ENCODE data around the gene YWHAG.
"Not testable (repeated sequence)": the region's sequence is repeated elsewhere in the genome, so short reads cannot be mapped to it uniquely, and the experiment has no call there.

Gene YWHAG

DNA sequence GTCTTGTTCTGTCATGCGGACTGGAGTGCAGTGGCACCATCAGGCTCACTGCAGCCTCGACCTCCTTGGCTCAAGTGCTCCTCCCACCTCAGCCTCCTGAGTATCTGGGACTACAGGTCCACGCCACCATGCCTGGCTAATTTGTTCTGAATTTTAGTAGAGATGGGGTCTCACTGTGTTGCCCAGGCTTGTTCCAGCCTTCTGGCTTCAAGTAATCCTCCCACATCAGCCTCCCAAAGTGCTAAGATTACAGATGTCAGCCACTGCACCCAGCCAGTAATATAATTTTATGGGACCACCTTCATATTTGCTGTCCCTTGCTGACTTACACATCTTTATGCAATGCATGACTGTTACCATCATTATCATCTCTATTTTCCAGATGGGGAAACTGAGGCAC lies 57.8 kb downstream of the YWHAG start:
- H3K9ac ChIP-seq (ENCODE audit: insufficient read length, low read depth), result no peak overlapping the region
- no peak overlapping the region for H3K4me3 ChIP-seq (ENCODE audit: insufficient read length, low read depth)
- TF ChIP-seq ZNF274 (IDR thresholded peaks at IDR 0.05; ENCODE audit: low read depth, low read length) (no peak), SUZ12 (IDR thresholded peaks at IDR 0.05; ENCODE audit: extremely low read depth, insufficient read depth, insufficient read length) (no peak), YY1 (IDR thresholded peaks at IDR 0.05; ENCODE audit: insufficient read depth, insufficient read length) (no peak)
- no peaks in the 10 kb centered on the region for H3K4me1 ChIP-seq (ENCODE audit: insufficient read depth, insufficient read length)
- H3K36me3 ChIP-seq (ENCODE audit: insufficient read depth, insufficient read length, low read length), result peaks cover 12% of the 10 kb centered on the region
- no peaks in the 10 kb centered on the region for H3K27me3 ChIP-seq (ENCODE audit: insufficient read depth, insufficient read length)
- DNase-seq (ENCODE audit: low read depth, low spot score), result no peak
- H3K9me3 ChIP-seq (ENCODE audit: insufficient read depth, low read length), result no peaks in the 10 kb centered on the region

DNA sequence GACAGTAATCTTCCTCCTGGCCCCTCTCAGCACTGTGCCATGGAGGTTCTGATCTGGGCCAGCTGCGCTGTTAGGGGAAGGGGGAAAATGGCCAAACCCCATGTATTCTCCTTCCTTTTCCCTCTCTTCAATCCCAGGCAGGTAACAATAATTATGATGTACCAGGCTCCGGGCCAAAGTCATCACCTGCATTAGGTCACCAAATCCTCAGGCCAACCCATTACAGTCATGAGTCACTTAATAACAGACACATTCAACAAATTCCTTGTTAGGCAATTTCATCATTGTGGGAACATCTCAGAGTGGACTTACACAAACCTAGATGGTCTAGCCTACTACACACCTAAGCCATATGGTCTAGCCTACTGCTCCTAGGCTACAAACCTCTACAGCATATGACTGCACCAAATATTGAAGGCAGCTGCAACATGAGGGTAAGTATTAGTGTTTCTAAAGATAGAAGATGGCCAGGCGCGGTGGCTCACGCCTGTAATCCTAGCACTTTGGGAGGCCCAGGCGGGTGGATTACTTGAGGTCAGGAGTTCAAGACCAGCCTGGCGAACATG lies 58.5 kb downstream of the YWHAG start:
- H3K9me3 ChIP-seq (ENCODE audit: insufficient read depth, low read length), result no peaks in the 10 kb centered on the region
- H3K4me3 ChIP-seq (ENCODE audit: insufficient read length, low read depth), result no peak overlapping the region
- no peak for DNase-seq (ENCODE audit: low read depth, low spot score)
- no peaks in the 10 kb centered on the region for H3K4me1 ChIP-seq (ENCODE audit: insufficient read depth, insufficient read length)
- TF ChIP-seq YY1 (IDR thresholded peaks at IDR 0.05; ENCODE audit: insufficient read depth, insufficient read length) (no peak), SUZ12 (IDR thresholded peaks at IDR 0.05; ENCODE audit: extremely low read depth, insufficient read depth, insufficient read length) (no peak), ZNF274 (IDR thresholded peaks at IDR 0.05; ENCODE audit: low read depth, low read length) (no peak)
- no peaks in the 10 kb centered on the region for H3K27me3 ChIP-seq (ENCODE audit: insufficient read depth, insufficient read length)
- peaks cover 12% of the 10 kb centered on the region for H3K36me3 ChIP-seq (ENCODE audit: insufficient read depth, insufficient read length, low read length)
- no peak overlapping the region for H3K9ac ChIP-seq (ENCODE audit: insufficient read length, low read depth)

DNA sequence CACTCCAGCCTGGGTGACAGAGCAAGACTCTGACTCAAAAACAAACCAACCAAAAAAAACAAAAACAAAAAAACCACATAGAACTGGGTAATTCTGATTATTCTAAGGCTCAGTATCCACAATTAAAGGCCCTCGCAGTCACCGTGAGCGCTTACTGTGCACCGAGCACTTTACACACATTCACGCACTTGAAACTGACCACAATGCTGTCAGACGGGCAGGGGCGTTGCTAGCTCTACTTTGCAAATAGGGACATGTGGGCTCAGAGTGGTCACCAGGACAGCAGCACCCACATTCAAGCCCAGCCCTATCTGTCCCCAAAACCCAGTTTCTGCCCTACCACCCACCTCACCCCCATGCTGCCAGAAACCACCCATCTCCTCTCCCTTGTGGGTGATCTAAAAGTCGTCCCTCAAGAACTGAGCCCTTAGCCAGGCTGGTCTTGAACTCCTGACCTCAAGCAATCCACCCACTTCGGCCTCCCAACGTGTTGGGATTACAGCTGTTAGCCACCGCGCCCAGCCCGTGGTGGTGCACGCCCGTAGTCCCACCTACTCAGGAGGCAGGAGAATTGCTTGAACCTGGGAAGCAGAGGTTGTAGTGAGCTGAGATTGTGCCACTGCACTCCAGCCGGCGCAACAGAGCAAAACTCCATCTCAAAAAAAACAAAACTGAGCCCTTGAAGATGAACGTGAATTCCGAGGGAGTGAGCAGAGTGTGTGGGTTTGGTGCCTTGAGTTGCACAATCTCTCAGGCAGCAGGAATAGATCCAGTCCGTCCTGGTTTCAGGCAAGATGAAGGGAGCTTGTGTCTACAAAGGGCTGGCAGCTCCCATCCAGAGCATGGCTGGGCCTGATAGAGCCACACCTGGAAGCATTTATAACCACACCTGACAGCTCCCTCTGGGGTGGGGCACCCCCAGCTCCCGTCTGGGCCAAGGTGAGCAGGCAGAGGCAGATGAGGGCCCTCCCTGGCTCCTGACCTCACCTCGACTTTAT lies 61.7 kb downstream of the YWHAG start:
- no peak overlapping the region for H3K9ac ChIP-seq (ENCODE audit: insufficient read length, low read depth)
- peaks cover 15% of the 10 kb centered on the region for H3K4me1 ChIP-seq (ENCODE audit: insufficient read depth, insufficient read length)
- no peak for TF ChIP-seq SUZ12 (IDR thresholded peaks at IDR 0.05; ENCODE audit: extremely low read depth, insufficient read depth, insufficient read length)
- TF ChIP-seq YY1 (IDR thresholded peaks at IDR 0.05; ENCODE audit: insufficient read depth, insufficient read length), result no peak
- no peak for TF ChIP-seq ZNF274 (IDR thresholded peaks at IDR 0.05; ENCODE audit: low read depth, low read length)

GRCh38 chr7:76294344-76295024 lies 64.3 kb downstream of the YWHAG start:
- Histone ChIP-seq H3K27me3 (ENCODE audit: insufficient read depth, insufficient read length) (no peaks in the 10 kb centered on the region), H3K4me1 (ENCODE audit: insufficient read depth, insufficient read length) (peaks cover 23% of the 10 kb centered on the region), H3K9ac (ENCODE audit: insufficient read length, low read depth) (no peak overlapping the region), H3K9me3 (ENCODE audit: insufficient read depth, low read length) (no peaks in the 10 kb centered on the region), H3K36me3 (ENCODE audit: insufficient read depth, insufficient read length, low read length) (no peaks in the 10 kb centered on the region), H3K4me3 (ENCODE audit: insufficient read length, low read depth) (no peak overlapping the region)
- DNase-seq (ENCODE audit: low read depth, low spot score), result no peak
- TF ChIP-seq YY1 (IDR thresholded peaks at IDR 0.05; ENCODE audit: insufficient read depth, insufficient read length), result no peak
- no peak for TF ChIP-seq SUZ12 (IDR thresholded peaks at IDR 0.05; ENCODE audit: extremely low read depth, insufficient read depth, insufficient read length)
- no peak for TF ChIP-seq ZNF274 (IDR thresholded peaks at IDR 0.05; ENCODE audit: low read depth, low read length)

More for the DNA sequence above, 61.7 kb downstream of the YWHAG start:
- no peaks in the 10 kb centered on the region for H3K9me3 ChIP-seq (ENCODE audit: insufficient read depth, low read length)
- H3K4me3 ChIP-seq (ENCODE audit: insufficient read length, low read depth), result no peak overlapping the region
- H3K36me3 ChIP-seq (ENCODE audit: insufficient read depth, insufficient read length, low read length), result no peaks in the 10 kb centered on the region
- no peak for DNase-seq (ENCODE audit: low read depth, low spot score)
- H3K27me3 ChIP-seq (ENCODE audit: insufficient read depth, insufficient read length), result no peaks in the 10 kb centered on the region

- no peaks in the 10 kb centered on the region for H3K27me3 ChIP-seq (ENCODE audit: insufficient read depth, insufficient read length)
- H3K4me3 ChIP-seq (ENCODE audit: insufficient read length, low read depth), result no peak overlapping the region
- no peak overlapping the region for H3K9ac ChIP-seq (ENCODE audit: insufficient read length, low read depth)
- DNase-seq (ENCODE audit: low read depth, low spot score), result no peak
- no peak for TF ChIP-seq YY1 (IDR thresholded peaks at IDR 0.05; ENCODE audit: insufficient read depth, insufficient read length)
- no peak for TF ChIP-seq SUZ12 (IDR thresholded peaks at IDR 0.05; ENCODE audit: extremely low read depth, insufficient read depth, insufficient read length)
- TF ChIP-seq ZNF274 (IDR thresholded peaks at IDR 0.05; ENCODE audit: low read depth, low read length), result no peak
- peaks cover 26% of the 10 kb centered on the region for H3K4me1 ChIP-seq (ENCODE audit: insufficient read depth, insufficient read length)
- no peaks in the 10 kb centered on the region for H3K9me3 ChIP-seq (ENCODE audit: insufficient read depth, low read length)
- H3K36me3 ChIP-seq (ENCODE audit: insufficient read depth, insufficient read length, low read length), result no peaks in the 10 kb centered on the region
These were observed 65.3 kb downstream of the YWHAG start for GRCh38 chr7:76293407-76293901.

DNA sequence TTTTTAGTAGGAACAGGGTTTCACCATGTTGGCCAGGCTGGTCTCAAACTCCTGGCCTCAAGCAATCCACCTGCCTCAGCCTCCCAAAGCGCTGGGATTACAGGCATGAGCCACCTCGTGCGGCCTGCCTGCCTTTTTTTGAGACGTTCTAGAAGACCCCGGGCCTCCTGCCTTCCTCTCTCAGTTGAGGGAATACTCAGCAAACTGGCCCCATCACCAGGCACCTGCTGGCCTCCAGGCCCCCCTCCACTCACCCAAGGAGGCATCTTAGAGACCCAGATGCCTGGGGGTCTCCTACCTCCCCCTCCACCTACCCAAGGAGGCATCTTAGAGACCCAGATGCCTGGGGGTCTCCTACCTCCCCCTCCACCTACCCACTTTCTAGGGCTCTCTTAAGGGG lies 65.9 kb downstream of the YWHAG start:
- not testable (repeated sequence) for DNase-seq (ENCODE audit: low read depth, low spot score)

GRCh38 chr7:76292213-76292573 lies 66.6 kb downstream of the YWHAG start:
- Histone ChIP-seq H3K9me3 (ENCODE audit: insufficient read depth, low read length) (no peaks in the 10 kb centered on the region), H3K4me1 (ENCODE audit: insufficient read depth, insufficient read length) (peaks cover 29% of the 10 kb centered on the region), H3K36me3 (ENCODE audit: insufficient read depth, insufficient read length, low read length) (no peaks in the 10 kb centered on the region), H3K4me3 (ENCODE audit: insufficient read length, low read depth) (no peak overlapping the region), H3K9ac (ENCODE audit: insufficient read length, low read depth) (peak overlapping the region; percentile 56), H3K27me3 (ENCODE audit: insufficient read depth, insufficient read length) (no peaks in the 10 kb centered on the region)
- TF ChIP-seq SUZ12 (IDR thresholded peaks at IDR 0.05; ENCODE audit: extremely low read depth, insufficient read depth, insufficient read length), result no peak
- no peak for TF ChIP-seq YY1 (IDR thresholded peaks at IDR 0.05; ENCODE audit: insufficient read depth, insufficient read length)
- no peak for TF ChIP-seq ZNF274 (IDR thresholded peaks at IDR 0.05; ENCODE audit: low read depth, low read length)
- no peak for DNase-seq (ENCODE audit: low read depth, low spot score)

More for the DNA sequence above, 65.9 kb downstream of the YWHAG start:
- not testable (repeated sequence) for H3K36me3 ChIP-seq (ENCODE audit: insufficient read depth, insufficient read length, low read length); H3K9me3 ChIP-seq (ENCODE audit: insufficient read depth, low read length); H3K27me3 ChIP-seq (ENCODE audit: insufficient read depth, insufficient read length); H3K9ac ChIP-seq (ENCODE audit: insufficient read length, low read depth); H3K4me3 ChIP-seq (ENCODE audit: insufficient read length, low read depth)
- H3K4me1 ChIP-seq (ENCODE audit: insufficient read depth, insufficient read length), result peaks cover 26% of the 10 kb centered on the region
